MM.1S (cell line): ENCODE data around the gene PRKCE.

ENCODE experiments used
- CTCF ChIP-seq: fragments of 300-600 bp; sonication (generic); IDR thresholded peaks from 2 replicates; pipeline ENCODE4 v1.5.1; 2016; ENCODE audit warnings: antibody characterized with exemption, low read length, mixed read lengths
- EZH2 ChIP-seq: fragments of 300-600 bp; sonication (generic); optimal IDR thresholded peaks from 2 replicates; pipeline ENCODE3; 2017; ENCODE audit warnings: low read depth, mild to moderate bottlenecking, antibody characterized with exemption, low read length, mixed read lengths

- no peak for TF ChIP-seq CTCF
- TF ChIP-seq EZH2 = no peak
Measured at GRCh38 chr2:45773909-45774308, 122.4 kb downstream of the PRKCE start.
